ENCODE measurements around the gene MYO16.

Gene MYO16

GRCh38 chr13:108667205-108667604 lies 37.8 kb downstream of the MYO16 start:
- DNase-seq: no peak

GRCh38 chr13:108669381-108669780 lies 40.0 kb downstream of the MYO16 start:
- DNase-seq: no peak

GRCh38 chr13:108674346-108674745 lies 44.9 kb downstream of the MYO16 start:
- DNase-seq: no peak

GRCh38 chr13:108674771-108675170 lies 45.4 kb downstream of the MYO16 start:
- DNase-seq: no peak

- DNase-seq: no peak
These were observed 47.2 kb downstream of the MYO16 start for GRCh38 chr13:108676620-108677019.

- DNase-seq: no peak
These were observed 48.4 kb downstream of the MYO16 start for GRCh38 chr13:108677806-108678205.

- no peak for DNase-seq
These were observed 50.6 kb downstream of the MYO16 start for GRCh38 chr13:108680011-108680410.

GRCh38 chr13:108681986-108682575 lies 52.7 kb downstream of the MYO16 start:
- no peak for DNase-seq

GRCh38 chr13:108682714-108683113 lies 53.3 kb downstream of the MYO16 start:
- no peak for DNase-seq

GRCh38 chr13:108686027-108686426 lies 56.6 kb downstream of the MYO16 start:
- no peak for DNase-seq

GRCh38 chr13:108690726-108691125 lies 61.3 kb downstream of the MYO16 start:
- no peak for DNase-seq

GRCh38 chr13:108700422-108701170 lies 71.2 kb downstream of the MYO16 start:
- DNase-seq: no peak

- DNase-seq: no peak
These were observed 72.8 kb downstream of the MYO16 start for GRCh38 chr13:108702171-108702570.

GRCh38 chr13:108705031-108705430 lies 75.6 kb downstream of the MYO16 start:
- DNase-seq: no peak

- DNase-seq: no peak
These were observed 78.2 kb downstream of the MYO16 start for GRCh38 chr13:108707584-108707983.

- DNase-seq: no peak
These were observed 79.5 kb downstream of the MYO16 start for GRCh38 chr13:108708921-108709320.

- no peak for DNase-seq
These were observed 82.0 kb downstream of the MYO16 start for GRCh38 chr13:108711386-108711785.

GRCh38 chr13:108725471-108725870 lies 96.1 kb downstream of the MYO16 start:
- no peak for DNase-seq

GRCh38 chr13:108728370-108728769 lies 99.0 kb downstream of the MYO16 start:
- no peak for DNase-seq

- no peak for DNase-seq
These were observed 103.7 kb downstream of the MYO16 start for GRCh38 chr13:108733022-108733560.

- no peak for DNase-seq
These were observed 105.3 kb downstream of the MYO16 start for GRCh38 chr13:108734676-108735075.

- no peak for DNase-seq
These were observed 112.5 kb downstream of the MYO16 start for GRCh38 chr13:108741930-108742329.

- no peak for DNase-seq
These were observed 113.5 kb downstream of the MYO16 start for GRCh38 chr13:108742701-108743451.

GRCh38 chr13:108743522-108743921 lies 114.1 kb downstream of the MYO16 start:
- DNase-seq: no peak

All from GF-D8 (cell line).